ENCODE measurements around the gene NSUN5.

GRCh38 chr7:73314271-73314670, 5.6 kb upstream of the NSUN5 start:
- TF ChIP-seq CTCF (IDR thresholded peaks at IDR 0.05 in 2 of 3, conservative IDR thresholded peaks at IDR 0.05 in 1 of 3; ENCODE audit: insufficient read depth in 2 of 3, low read depth in 1 of 3, low read length in 3 of 3) (no peak), ZNF512 (tag; IDR thresholded peaks at IDR 0.05) (no peak), EP300 (IDR thresholded peaks at IDR 0.05; ENCODE audit: low read length) (no peak), ETV6 (IDR thresholded peaks at IDR 0.05; ENCODE audit: borderline replicate concordance in 1 of 2, low read depth in 2 of 2, low read length in 1 of 2) (no peak), ETV6 (CRISPR knock-in tag; IDR thresholded peaks at IDR 0.05; ENCODE audit: borderline replicate concordance) (no peak), MAFF (IDR thresholded peaks at IDR 0.05; ENCODE audit: low read length) (no peak), REST (IDR thresholded peaks at IDR 0.05; ENCODE audit: borderline replicate concordance) (no peak), REST (CRISPR knock-in tag; IDR thresholded peaks at IDR 0.05; ENCODE audit: low read depth) (no peak), ARID1B (IDR thresholded peaks at IDR 0.05) (no peak), BRCA1 (IDR thresholded peaks at IDR 0.05) (no peak), BRCA1 (CRISPR knock-in tag; IDR thresholded peaks at IDR 0.05) (no peak), FOXA1 (IDR thresholded peaks at IDR 0.05; ENCODE audit: borderline replicate concordance) (no peak)

Measured in K562 (cell line).